Caki2 (cell line): Measurements from ENCODE around the gene AGTPBP1. TPM values are rescaled to one million over a fixed set of nuclear protein-coding genes. Genes with fewer than 3 reads are reported as not detected.

Experiments used
- DNase-seq: peaks from one replicate; pipeline ENCODE4 v3.0.0-alpha.2; 2015; ENCODE audit warnings: low read depth
- in situ Hi-C: cut with HindIII; loops from 2 replicates; pipeline ENCODE4 v1.10.0; 2016; ENCODE audit warnings: low sequenced_read_pairs, low pct_unique_long_range_greater_than_20kb, mixed read lengths
- total RNA-seq: library from RNA; depleted of rRNA; stranded (reverse); fragments of >200 nt; shearing (Covaris generic); gene quantifications from 2 replicates; pipeline ENCODE4 v1.2.3, GENCODE V29; 2014; ENCODE audit warnings: low replicate concordance

AGTPBP1 gene
- total RNA-seq, 1 experiment from 2014 or later: 11.1 TPM

GRCh38 chr9:85524531-85524930 is 217.2 kb downstream of the AGTPBP1 start:
- DNase-seq: no peak
- in situ Hi-C loops: no loop called here

GRCh38 chr9:85523202-85523601 is 218.6 kb downstream of the AGTPBP1 start:
- in situ Hi-C loops: no loop called here
- DNase-seq: no peak

- in situ Hi-C loops: no loop called here
- no peak for DNase-seq
Observed at GRCh38 chr9:85522459-85523092, 219.2 kb downstream of the AGTPBP1 start.

- in situ Hi-C loops: no loop called here
- DNase-seq: no peak
Observed at GRCh38 chr9:85521371-85522197, 220.2 kb downstream of the AGTPBP1 start.

GRCh38 chr9:85516976-85517637 is 224.6 kb downstream of the AGTPBP1 start:
- in situ Hi-C loops: no loop called here
- DNase-seq: no peak

GRCh38 chr9:85516455-85516854 is 225.3 kb downstream of the AGTPBP1 start:
- in situ Hi-C loops: no loop called here
- DNase-seq: no peak

- in situ Hi-C loops: no loop called here
- no peak for DNase-seq
Observed at GRCh38 chr9:85515021-85515420, 226.7 kb downstream of the AGTPBP1 start.

GRCh38 chr9:85514256-85514655 is 227.5 kb downstream of the AGTPBP1 start:
- no peak for DNase-seq
- in situ Hi-C loops: no loop called here

GRCh38 chr9:85511746-85512145 is 230.0 kb downstream of the AGTPBP1 start:
- in situ Hi-C loops: no loop called here
- DNase-seq: no peak

- no peak for DNase-seq
- in situ Hi-C loops: no loop called here
Observed at GRCh38 chr9:85510830-85511504, 230.8 kb downstream of the AGTPBP1 start.

GRCh38 chr9:85508616-85509015 is 233.1 kb downstream of the AGTPBP1 start:
- DNase-seq: no peak
- in situ Hi-C loops: no loop called here

GRCh38 chr9:85505612-85506011 is 236.1 kb downstream of the AGTPBP1 start:
- in situ Hi-C loops: no loop called here
- no peak for DNase-seq

GRCh38 chr9:85502815-85503655 is 238.7 kb downstream of the AGTPBP1 start:
- in situ Hi-C loops: no loop called here
- no peak for DNase-seq

GRCh38 chr9:85501882-85502281 is 239.9 kb downstream of the AGTPBP1 start:
- in situ Hi-C loops: no loop called here
- no peak for DNase-seq

- DNase-seq: no peak
- in situ Hi-C loops: no loop called here
Observed at GRCh38 chr9:85501456-85501855, 240.3 kb downstream of the AGTPBP1 start.
